ENCODE data around the gene PINLYP. TPM values are rescaled to one million over a fixed set of nuclear protein-coding genes. Genes with fewer than 3 reads are reported as not detected.

PINLYP gene
- total and polyA plus RNA-seq, 2 donors (not counting 3 experiments of a cell fraction or from before 2014, with no cell fraction given), result 5.5 TPM

- Histone ChIP-seq H3K79me2 (ENCODE audit: control insufficient read depth, insufficient read depth, low read length) (peaks cover 7% of the 10 kb centered on the region), H2AFZ (ENCODE audit: low read depth, low read length) (no peak overlapping the region), H3K4me3 (replicated peaks in 1 of 3; ENCODE audit: insufficient read depth in 1 of 3, low read depth in 1 of 3, low read length in 3 of 3) (no peak overlapping the region), H3K27ac (ENCODE audit: insufficient read depth, low read depth, low read length) (no peak overlapping the region), H3K9ac (replicated peaks; ENCODE audit: extremely low read depth, insufficient read depth, low read length) (no peak overlapping the region), H4K20me1 (replicated peaks; ENCODE audit: control insufficient read depth, extremely low read depth, insufficient read depth, low read length) (no peaks in the 10 kb centered on the region), H3K9me3 (replicated peaks; ENCODE audit: control insufficient read depth, insufficient read depth, low read length) (no peaks in the 10 kb centered on the region), H3K4me2 (ENCODE audit: insufficient read depth, low read length) (no peak overlapping the region), H3K27me3 (ENCODE audit: control insufficient read depth in 2 of 2, insufficient read depth in 2 of 2, low read length in 2 of 2) (no peaks in the 10 kb centered on the region), H3K9me1 (replicated peaks; ENCODE audit: control insufficient read depth, extremely low read depth, insufficient read depth, low read length) (no peaks in the 10 kb centered on the region), H3K4me1 (ENCODE audit: control insufficient read depth, extremely low read depth, insufficient read depth, low read length) (peaks cover 12% of the 10 kb centered on the region), H3K36me3 (ENCODE audit: control insufficient read depth in 2 of 2, extremely low read depth in 1 of 2, insufficient read depth in 2 of 2, low read length in 2 of 2) (no peaks in the 10 kb centered on the region)
- POLR2A ChIA-PET, result no interaction called here
- no TSS peak for BruUV-seq (replicated peaks)
- dilution Hi-C loops (cut with MboI; ENCODE audit: extremely low pct_ligation_motif_present, low sequenced_read_pairs), result no loop called here
- CTCF ChIA-PET, result interaction anchor here (0.8 kb wide), 1 partner anchor 28 kb away, joined by 3 read pairs; no protein-coding TSS in a partner anchor
- DNase-seq (ENCODE audit: low read depth, low spot score) (no peak), FAIRE-seq (no peak)
- TF ChIP-seq EZH2 (IDR thresholded peaks at IDR 0.05; ENCODE audit: borderline replicate concordance, low read depth, low read length, severe bottlenecking) (no peak), POLR2AphosphoS5 (IDR thresholded peaks at IDR 0.05; ENCODE audit: insufficient read depth, low read depth, low read length) (no peak), JUN (IDR thresholded peaks at IDR 0.05; ENCODE audit: borderline replicate concordance, insufficient read depth, insufficient read length, low read depth) (no peak), FOS (IDR thresholded peaks at IDR 0.05; ENCODE audit: borderline replicate concordance, insufficient read depth, low read length) (no peak), POLR2A (IDR thresholded peaks at IDR 0.05; ENCODE audit: low read depth, low read length) (no peak), GATA2 (IDR thresholded peaks at IDR 0.05; ENCODE audit: insufficient read depth, insufficient read length, low read depth, low read length) (no peak), CTCF (IDR thresholded peaks at IDR 0.05; ENCODE audit: extremely low read depth in 1 of 2, insufficient read depth in 1 of 2, low read depth in 1 of 2, low read length in 2 of 2) (no peak), MYC (IDR thresholded peaks at IDR 0.05; ENCODE audit: low read depth, low read length) (no peak), MAX (IDR thresholded peaks at IDR 0.05; ENCODE audit: insufficient read depth, insufficient read length) (no peak)
- intact Hi-C loops (cut with micrococcal nuclease), result no loop called here
Measured at GRCh38 chr19:43622956-43623355, 47.4 kb downstream of the PINLYP start.

All from endothelial cell of umbilical vein (primary cell).